NOMO-1 (cell line): ENCODE data around the gene RASSF5.

Experiments
- DNase-seq, 2 experiments: peaks; one replicate each; lab custom pipeline; 2025; ENCODE audit not compliant: unreplicated experiment in 2 of 2; lab: John Stamatoyannopoulos, UW

The RASSF5 gene

DNA sequence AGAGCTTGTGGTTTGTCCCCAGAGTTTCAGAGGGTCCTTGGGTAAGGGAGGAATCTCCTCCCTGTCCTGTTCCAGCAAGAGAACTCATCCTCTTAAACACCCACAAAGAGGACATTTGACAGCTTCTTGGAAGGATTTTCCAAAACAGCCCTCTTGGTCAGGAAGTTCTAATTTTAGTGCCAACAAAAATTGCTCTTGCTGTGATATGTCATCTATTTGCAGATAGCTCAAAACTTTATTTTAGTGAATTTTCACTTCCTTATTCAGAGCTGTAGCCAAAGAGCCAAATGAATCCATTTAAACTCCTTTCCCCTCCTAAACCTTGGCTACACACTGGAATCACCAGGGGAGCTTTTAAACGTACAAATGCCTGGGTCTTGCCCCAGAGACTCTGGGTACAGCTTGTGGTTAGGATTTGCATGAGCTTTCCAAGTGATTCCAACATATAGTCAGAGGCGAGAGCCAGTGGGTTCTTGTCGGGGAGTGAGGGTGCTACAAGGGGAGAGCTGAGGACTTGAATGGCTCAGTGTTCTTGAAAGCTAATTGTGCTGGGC lies 11.8 kb upstream of the RASSF5 start:
- peak; percentile 25 to 58 for DNase-seq

DNA sequence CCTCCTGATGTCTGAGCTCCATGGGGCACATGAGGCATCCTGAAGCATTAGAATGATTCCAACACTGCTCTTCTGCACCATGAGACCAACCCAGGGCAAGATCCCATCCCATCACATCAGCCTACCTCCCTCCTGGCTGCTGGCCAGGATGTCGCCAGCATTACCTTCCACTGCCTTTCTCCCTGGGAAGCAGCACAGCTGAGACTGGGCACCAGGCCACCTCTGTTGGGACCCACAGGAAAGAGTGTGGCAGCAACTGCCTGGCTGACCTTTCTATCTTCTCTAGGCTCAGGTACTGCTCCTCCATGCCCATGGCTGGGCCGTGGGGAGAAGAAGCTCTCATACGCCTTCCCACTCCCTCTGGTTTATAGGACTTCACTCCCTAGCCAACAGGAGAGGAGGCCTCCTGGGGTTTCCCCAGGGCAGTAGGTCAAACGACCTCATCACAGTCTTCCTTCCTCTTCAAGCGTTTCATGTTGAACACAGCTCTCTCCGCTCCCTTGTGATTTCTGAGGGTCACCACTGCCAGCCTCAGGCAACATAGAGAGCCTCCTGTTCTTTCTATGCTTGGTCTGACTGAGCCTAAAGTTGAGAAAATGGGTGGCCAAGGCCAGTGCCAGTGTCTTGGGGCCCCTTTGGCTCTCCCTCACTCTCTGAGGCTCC lies 11.1 kb upstream of the RASSF5 start:
- no peak for DNase-seq

DNA sequence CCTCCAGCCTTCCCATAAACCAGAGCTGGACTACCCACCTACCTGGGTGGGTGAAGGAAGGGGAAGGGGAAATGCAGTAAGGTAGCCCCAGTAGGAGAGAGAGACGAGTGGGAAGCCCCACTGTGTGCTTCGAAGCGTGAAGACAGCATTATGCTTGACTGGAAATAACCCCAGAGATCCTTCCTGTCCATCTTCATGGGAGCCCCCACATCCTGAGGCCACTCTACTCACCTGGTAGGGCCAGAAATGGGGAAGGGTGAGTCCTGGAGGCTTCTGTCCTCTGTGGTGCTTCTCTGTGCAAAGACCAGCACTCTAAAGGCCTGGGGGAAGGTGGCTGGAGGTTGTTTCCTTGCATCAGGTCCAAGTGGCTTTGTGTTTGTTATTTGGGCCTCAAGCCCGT lies 10.0 kb upstream of the RASSF5 start:
- no peak for DNase-seq

- no peak for DNase-seq
Observed at GRCh38 chr1:206497774-206498173, 9.6 kb upstream of the RASSF5 start.

- DNase-seq = no peak
Observed at GRCh38 chr1:206498685-206499084, 8.6 kb upstream of the RASSF5 start.

DNA sequence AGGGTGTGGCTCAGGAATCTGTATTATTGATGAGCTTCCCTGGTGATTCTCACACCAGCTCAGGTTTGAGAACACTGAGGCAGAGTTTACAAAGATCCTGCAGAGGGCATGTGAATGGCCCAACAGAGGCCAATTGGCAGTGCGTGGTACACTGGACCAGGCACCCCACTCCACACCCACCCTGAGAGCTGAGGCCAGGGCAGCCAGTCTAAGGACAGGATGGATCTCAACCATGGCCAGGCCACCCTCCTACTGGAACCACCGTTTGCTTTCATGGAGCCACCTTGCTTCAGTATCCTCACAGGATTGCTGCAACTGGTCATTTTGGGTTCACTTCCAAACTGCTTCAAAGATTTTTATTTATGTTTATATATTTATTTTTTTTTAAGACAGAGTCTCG lies 7.3 kb upstream of the RASSF5 start:
- no peak for DNase-seq

- no peak for DNase-seq
Observed at GRCh38 chr1:206501881-206502280, 5.5 kb upstream of the RASSF5 start.

GRCh38 chr1:206502403-206502802 lies 4.9 kb upstream of the RASSF5 start:
- DNase-seq = no peak

DNA sequence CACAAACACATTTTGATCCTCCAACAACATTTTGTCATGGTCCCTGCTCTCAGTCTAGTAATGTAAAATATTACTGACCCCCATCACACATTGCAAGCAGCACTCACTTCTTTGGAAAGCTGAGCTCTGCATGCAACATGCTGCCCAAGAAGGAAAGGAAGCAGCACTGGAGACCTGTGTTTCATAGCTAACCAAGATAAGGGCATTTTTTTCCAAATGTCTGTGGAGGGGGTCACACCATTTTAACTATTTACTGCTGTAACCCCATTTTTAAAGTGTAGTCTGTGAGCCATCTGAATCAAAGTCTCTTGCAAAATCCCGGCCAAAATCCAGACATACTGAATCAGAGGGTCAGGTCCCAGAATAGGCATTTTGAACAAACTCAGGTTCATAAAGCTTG lies 4.5 kb upstream of the RASSF5 start:
- peak; percentile 19 to 27 for DNase-seq

- DNase-seq = peak; percentile 96 to 97
Observed at GRCh38 chr1:206503591-206504362, 3.6 kb upstream of the RASSF5 start.

DNA sequence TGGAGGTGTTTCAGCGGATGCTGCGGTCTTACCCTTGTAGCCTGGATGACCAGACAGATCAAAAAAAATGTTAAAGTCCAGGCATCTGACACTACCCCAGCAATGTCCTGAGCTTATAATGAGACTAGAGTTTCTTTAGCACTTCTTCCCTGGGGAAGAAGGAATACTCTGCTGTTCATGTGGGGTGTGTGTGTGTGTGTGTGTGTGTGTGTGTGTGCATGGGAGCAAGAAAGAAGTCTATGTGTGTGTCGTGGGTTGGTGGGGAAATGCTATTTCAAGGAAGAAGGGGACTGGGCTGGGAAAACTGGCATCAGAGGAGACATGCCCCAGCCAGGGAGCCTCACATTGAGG lies 3.0 kb upstream of the RASSF5 start:
- DNase-seq = no peak

DNA sequence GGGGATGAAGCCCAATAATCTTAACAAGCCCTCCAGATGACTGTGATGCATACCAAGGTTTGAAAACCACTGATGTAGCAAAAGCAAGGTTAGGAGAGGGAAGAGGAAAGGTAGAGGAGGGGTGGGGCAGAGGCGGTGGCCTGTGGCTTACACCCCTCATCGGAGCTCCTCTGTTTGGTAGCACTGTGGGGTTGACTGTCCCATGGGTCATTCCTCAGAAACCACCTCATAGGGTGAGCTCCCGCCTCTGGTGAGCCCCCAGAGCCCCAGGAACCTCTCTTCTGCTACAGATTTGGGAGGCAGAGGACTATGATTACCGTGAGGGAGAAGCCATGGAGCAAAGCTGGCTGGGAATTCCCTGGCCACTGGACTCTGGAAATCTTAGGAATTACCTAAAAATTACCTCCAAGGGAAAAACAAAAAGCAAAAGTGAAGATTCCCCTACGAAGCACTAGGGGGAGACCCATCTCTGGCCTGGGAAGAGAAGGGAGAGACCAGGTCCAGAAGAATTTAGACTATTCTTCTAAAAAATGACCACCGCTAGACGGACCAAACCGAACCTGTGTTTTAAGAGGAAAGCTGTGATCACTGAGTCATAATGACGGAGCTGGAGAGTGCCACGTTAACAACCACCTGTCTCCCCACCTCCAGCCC lies 1.5 kb upstream of the RASSF5 start:
- DNase-seq = peak in 1 of 2 experiments; percentile 28

DNA sequence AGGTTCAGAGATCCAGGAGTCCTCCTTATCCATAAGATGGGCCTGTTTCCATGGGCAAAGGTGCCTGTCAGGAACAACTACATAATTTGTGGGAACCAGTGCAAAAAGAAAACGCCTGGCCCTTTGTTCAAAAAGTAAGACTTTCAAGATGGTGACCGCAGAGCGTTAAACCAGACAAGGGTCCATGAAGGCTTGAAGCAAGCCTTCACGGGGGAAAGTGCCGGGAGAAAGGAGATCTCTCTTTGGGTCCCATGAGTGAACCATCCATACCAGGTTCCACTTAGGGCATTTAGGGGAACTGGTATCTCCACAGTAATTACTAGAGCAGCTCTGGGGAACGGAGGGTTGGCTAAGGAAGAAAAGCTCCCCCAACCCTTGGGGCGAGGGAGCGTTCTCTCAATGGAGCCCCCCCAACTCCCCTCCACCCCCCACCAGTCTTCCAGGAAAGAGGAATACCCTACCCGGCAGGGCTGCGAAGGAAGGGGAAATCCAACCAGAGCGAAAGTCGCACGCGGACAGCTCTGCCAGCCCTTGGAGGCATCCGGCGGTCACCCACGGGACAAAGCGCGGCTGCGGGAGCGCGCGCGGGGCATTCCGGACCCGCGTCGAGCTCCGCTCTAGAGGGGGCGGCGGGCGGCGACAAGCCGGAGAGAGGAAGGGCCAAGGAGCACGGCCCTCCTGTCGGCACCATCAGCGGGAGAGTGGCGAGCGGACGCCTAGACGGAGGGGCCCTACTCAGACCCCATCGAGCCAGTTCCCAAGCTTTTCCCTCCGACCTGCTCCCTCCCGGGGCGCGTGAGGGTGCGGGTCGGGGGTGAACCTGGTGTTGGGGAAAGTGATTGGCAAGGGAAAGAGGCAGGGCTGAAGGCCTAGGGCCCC lies 687 bp upstream of the RASSF5 start:
- no peak for DNase-seq

GRCh38 chr1:206508130-206508889 lies 979 bp downstream of the RASSF5 start:
- DNase-seq = no peak

DNA sequence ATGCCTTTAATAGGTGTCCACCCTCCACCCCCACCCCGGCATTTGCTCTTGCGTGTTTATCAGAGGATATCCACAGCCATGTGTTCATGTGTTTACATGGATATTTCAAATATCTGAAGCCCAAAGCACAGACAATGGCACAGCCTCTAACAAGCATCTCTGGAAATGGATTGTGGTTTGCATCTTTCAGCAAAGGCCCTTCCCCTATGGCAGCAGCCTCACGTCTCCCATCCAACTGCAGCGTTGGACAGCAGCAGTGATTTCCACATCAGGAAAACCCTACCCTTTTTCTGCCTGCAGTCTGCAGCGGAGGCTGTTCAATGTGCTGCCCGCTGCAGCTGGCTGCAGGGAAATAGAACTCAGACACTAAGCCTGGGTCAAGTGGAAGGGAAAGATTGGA lies 1.6 kb downstream of the RASSF5 start:
- DNase-seq = no peak

DNA sequence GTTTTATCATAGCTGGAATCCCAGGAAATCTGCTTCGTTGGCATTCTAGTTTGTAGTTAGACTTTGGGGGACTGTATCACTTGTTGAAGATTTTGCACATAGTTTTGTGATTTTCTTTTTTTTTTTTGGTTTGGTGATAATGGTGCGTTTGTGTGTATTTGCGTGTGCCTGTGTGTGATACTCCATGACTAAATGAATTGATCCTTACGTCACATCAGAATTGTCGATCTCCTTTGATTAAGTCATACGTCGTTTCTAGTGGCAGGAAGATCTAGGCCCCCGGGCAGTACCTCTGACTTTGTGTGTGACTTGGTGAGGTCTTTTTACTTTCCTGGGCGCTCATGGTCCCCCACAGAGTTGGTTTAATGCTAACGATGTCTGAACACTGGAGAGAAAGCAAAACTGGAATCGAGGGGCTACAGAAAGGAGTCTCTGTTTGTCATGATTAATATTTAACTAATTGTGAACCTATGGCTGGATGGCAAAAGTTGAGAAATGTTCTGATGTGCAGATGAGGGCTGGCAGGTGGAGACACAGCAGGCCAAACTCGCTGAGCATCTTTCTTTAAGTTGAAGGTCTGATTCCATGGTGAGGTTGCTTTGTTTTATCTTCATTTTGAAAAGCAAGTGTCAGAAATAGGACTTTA lies 2.4 kb downstream of the RASSF5 start:
- no peak for DNase-seq

GRCh38 chr1:206510371-206510770 lies 3.0 kb downstream of the RASSF5 start:
- no peak for DNase-seq

DNA sequence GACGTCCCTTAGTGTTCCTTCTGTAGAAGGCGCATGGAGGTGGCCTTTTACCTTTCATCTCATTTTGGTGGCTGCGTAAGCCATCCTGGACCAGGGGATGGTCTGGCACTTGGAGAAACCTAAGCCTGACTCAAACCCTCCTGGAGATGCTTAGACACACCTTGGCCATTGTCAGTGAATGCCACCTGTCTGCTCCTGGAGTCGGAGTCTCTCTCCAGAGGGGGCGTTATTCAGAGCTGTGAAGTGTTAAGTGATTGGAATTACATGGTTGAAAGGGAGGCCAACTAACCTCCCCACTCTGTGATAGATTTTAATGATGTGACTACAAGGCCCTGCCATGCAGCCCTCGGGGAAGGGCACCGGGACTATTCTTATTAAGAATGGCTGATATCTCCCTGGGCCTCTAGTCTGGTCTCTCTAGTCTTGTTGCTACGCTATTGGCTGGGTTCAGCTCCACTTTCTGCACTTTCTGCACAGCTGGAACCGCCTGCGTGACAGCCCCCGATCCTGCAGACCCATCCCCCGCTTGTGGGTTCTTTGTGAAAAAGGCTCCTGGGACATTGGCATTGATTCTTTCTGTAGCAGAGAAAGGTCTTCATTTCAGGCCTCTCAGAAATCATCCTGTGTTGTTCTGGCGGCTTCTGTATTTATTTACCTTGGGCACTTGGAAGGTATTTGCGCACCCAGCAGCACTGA lies 4.2 kb downstream of the RASSF5 start:
- DNase-seq = no peak
